C4-2B (cell line): Measurements from ENCODE around the gene ZNF184.
"Not testable (repeated sequence)": the region's sequence is repeated elsewhere in the genome, so short reads cannot be mapped to it uniquely, and the experiment has no call there.

Source experiments
- H3K27ac ChIP-seq: fragments of 450-650 bp; 2 replicates; pipeline ENCODE4 v1.5.1; 2017
- CTCF ChIP-seq: fragments of 450-650 bp; conservative IDR thresholded peaks from 2 replicates; pipeline ENCODE4 v1.5.1; 2017; ENCODE audit warnings: mild to moderate bottlenecking
- ZFX ChIP-seq: fragments of 450-650 bp; IDR thresholded peaks from 2 replicates; pipeline ENCODE4 v1.6.1; 2017

ZNF184 gene

GRCh38 chr6:27439371-27439770, 33.5 kb downstream of the ZNF184 start:
- TF ChIP-seq CTCF, result no peak
- TF ChIP-seq ZFX, result no peak
- H3K27ac ChIP-seq, result no peak overlapping the region

- no peak overlapping the region for H3K27ac ChIP-seq
- TF ChIP-seq ZFX (no peak), CTCF (no peak)
Measured at GRCh38 chr6:27433714-27434113, 39.2 kb downstream of the ZNF184 start.

GRCh38 chr6:27428966-27429365, 43.9 kb downstream of the ZNF184 start:
- H3K27ac ChIP-seq, result no peak overlapping the region
- TF ChIP-seq CTCF (no peak), ZFX (no peak)

- H3K27ac ChIP-seq, result no peak overlapping the region
- TF ChIP-seq ZFX, result no peak
- TF ChIP-seq CTCF, result no peak
Measured at GRCh38 chr6:27428502-27428901, 44.4 kb downstream of the ZNF184 start.

- H3K27ac ChIP-seq, result no peak overlapping the region
- no peak for TF ChIP-seq ZFX
- no peak for TF ChIP-seq CTCF
Measured at GRCh38 chr6:27426045-27426620, 46.8 kb downstream of the ZNF184 start.

GRCh38 chr6:27424851-27425250, 48.1 kb downstream of the ZNF184 start:
- H3K27ac ChIP-seq, result not testable (repeated sequence)

- H3K27ac ChIP-seq, result no peak overlapping the region
- TF ChIP-seq ZFX (no peak), CTCF (no peak)
Measured at GRCh38 chr6:27422651-27423332, 50.1 kb downstream of the ZNF184 start.

GRCh38 chr6:27419363-27419762, 53.5 kb downstream of the ZNF184 start:
- TF ChIP-seq ZFX (no peak), CTCF (no peak)
- H3K27ac ChIP-seq, result no peak overlapping the region
